Liver (tissue), 9 donors: Measurements from ENCODE around the gene TNFRSF21. TPM values are rescaled to one million over a fixed set of nuclear protein-coding genes. Genes with fewer than 3 reads are reported as not detected.

Experiments
- DNase-seq: peaks from one replicate; pipeline ENCODE4 v3.0.0-alpha.2; 2017; ENCODE audit warnings: low spot score
- H3K27ac ChIP-seq, 2 donors: one replicate each; pipeline ENCODE4 v1.7.0; 2013; ENCODE audit warnings: inconsistent platforms in 2 of 2, low read length in 2 of 2, control low read depth in 1 of 2, low read depth in 1 of 2, mild to moderate bottlenecking in 1 of 2
- H3K27me3 ChIP-seq, 4 donors: one replicate each; pipeline versions ENCODE4 v1.6.1 to v1.7.0; 2013; ENCODE audit warnings: low read length in 3 of 4, inconsistent platforms in 1 of 4, mild to moderate bottlenecking in 1 of 4, moderate library complexity in 1 of 4; ENCODE audit not compliant: control insufficient read depth in 4 of 4, insufficient read depth in 4 of 4
- H3K36me3 ChIP-seq, 4 donors: one replicate each; pipeline versions ENCODE4 v1.6.1 to v1.7.0; 2013; ENCODE audit warnings: low read length in 3 of 4, mild to moderate bottlenecking in 3 of 4, low read depth in 1 of 4, moderate library complexity in 1 of 4; ENCODE audit not compliant: control insufficient read depth in 4 of 4, insufficient read depth in 3 of 4
- H3K4me1 ChIP-seq, 4 donors: one replicate each; pipeline versions ENCODE4 v1.6.1 to v1.7.0; 2013; ENCODE audit warnings: low read length in 3 of 4, mild to moderate bottlenecking in 3 of 4, moderate library complexity in 1 of 4; ENCODE audit not compliant: control insufficient read depth in 4 of 4, insufficient read depth in 4 of 4
- H3K4me3 ChIP-seq, 3 donors: one replicate each; pipeline versions ENCODE4 v1.6.1 to v1.7.0; 2013; ENCODE audit warnings: low read length in 3 of 3, control low read depth in 1 of 3, low read depth in 1 of 3, mild to moderate bottlenecking in 1 of 3
- H3K9ac ChIP-seq, 2 donors: one replicate each; pipeline ENCODE4 v1.7.0; 2013; ENCODE audit warnings: low read length in 2 of 2, mild to moderate bottlenecking in 2 of 2, moderate library complexity in 2 of 2, control low read depth in 1 of 2, low read depth in 1 of 2
- H3K9me3 ChIP-seq, 4 donors: one replicate each; pipeline versions ENCODE4 v1.6.1 to v1.7.0; 2013; ENCODE audit warnings: low read length in 3 of 4; ENCODE audit not compliant: control insufficient read depth in 4 of 4
- ATF3 ChIP-seq: IDR thresholded peaks from 2 replicates; pipeline ENCODE4 v1.6.1; 2016; ENCODE audit warnings: antibody characterized with exemption
- CTCF ChIP-seq: fragments of 150-350 bp; IDR thresholded peaks from 2 replicates; pipeline ENCODE4 v1.5.1; 2017; ENCODE audit warnings: improper control_type of control experiment, low read depth, low read length; ENCODE audit not compliant: missing input control
- EGR1 ChIP-seq, 2 donors: IDR thresholded peaks; 2 replicates each; pipeline ENCODE4 v1.6.1; 2016 to 2018; ENCODE audit warnings: antibody characterized with exemption in 2 of 2, low read depth in 2 of 2
- FOXA1 ChIP-seq: IDR thresholded peaks from 2 replicates; pipeline ENCODE4 v1.6.1; 2016; ENCODE audit warnings: antibody characterized with exemption
- GABPA ChIP-seq, 2 donors: IDR thresholded peaks in 1 of 2; conservative IDR thresholded peaks in 1 of 2; 2 replicates each; pipeline ENCODE4 v1.6.1; 2016; ENCODE audit warnings: antibody characterized with exemption in 2 of 2, mild to moderate bottlenecking in 1 of 2, moderate library complexity in 1 of 2
- HNF4A ChIP-seq, 2 donors: conservative IDR thresholded peaks; 2 replicates each; pipeline ENCODE4 v1.6.1; 2016; ENCODE audit warnings: antibody characterized with exemption in 2 of 2, mild to moderate bottlenecking in 2 of 2
- HNF4G ChIP-seq: IDR thresholded peaks from 2 replicates; pipeline ENCODE4 v1.6.1; 2016; ENCODE audit warnings: antibody characterized with exemption
- JUND ChIP-seq, 2 donors: IDR thresholded peaks; 2 replicates each; pipeline ENCODE4 v1.6.1; 2016; ENCODE audit warnings: antibody characterized with exemption in 2 of 2
- MAX ChIP-seq: IDR thresholded peaks from 2 replicates; pipeline ENCODE4 v1.6.1; 2016; ENCODE audit warnings: antibody characterized with exemption
- NR2F2 ChIP-seq: IDR thresholded peaks from 2 replicates; pipeline ENCODE4 v1.6.1; 2016; ENCODE audit warnings: antibody characterized with exemption
- RAD21 ChIP-seq, 2 donors: IDR thresholded peaks; 2 replicates each; pipeline ENCODE4 v1.6.1; 2016; ENCODE audit warnings: antibody characterized with exemption in 2 of 2, mild to moderate bottlenecking in 2 of 2
- REST ChIP-seq: IDR thresholded peaks from 2 replicates; pipeline ENCODE4 v1.6.1; 2016; ENCODE audit warnings: antibody characterized with exemption, mild to moderate bottlenecking
- RXRA ChIP-seq, 2 donors: IDR thresholded peaks; 2 replicates each; pipeline ENCODE4 v1.6.1; 2017 to 2018; ENCODE audit warnings: antibody characterized with exemption in 2 of 2, mild to moderate bottlenecking in 1 of 2
- SP1 ChIP-seq: IDR thresholded peaks from 2 replicates; pipeline ENCODE4 v1.6.1; 2018; ENCODE audit warnings: antibody characterized with exemption, mild to moderate bottlenecking
- TAF1 ChIP-seq: conservative IDR thresholded peaks from 2 replicates; pipeline ENCODE4 v1.6.1; 2016; ENCODE audit warnings: antibody characterized with exemption, mild to moderate bottlenecking
- YY1 ChIP-seq: IDR thresholded peaks from 2 replicates; pipeline ENCODE4 v1.6.1; 2016; ENCODE audit warnings: antibody characterized with exemption, mild to moderate bottlenecking
- ZBTB33 ChIP-seq: IDR thresholded peaks from 2 replicates; pipeline ENCODE4 v1.6.1; 2016; ENCODE audit warnings: antibody characterized with exemption
- WGBS: extraction: QIAGEN DNeasy Blood & Tissue Kit; methylation state at CpG from one replicate; pipeline ENCODE4 v1.1.7; 2013; 5-methylcytosine and 5-hydroxymethylcytosine counted together
- polyA plus RNA-seq, 2 donors: library from polyadenylated mRNA; stranded (reverse) in 1 of 2; unstranded in 1 of 2; fragments of 200-250 nt in 1 of 2; fragments of >200 nt in 1 of 2; fragmentation: Nextera tagmentation in 1 of 2; extraction: Ambion mirVana in 1 of 2; gene quantifications; one replicate each; pipeline versions ENCODE4 v1.2.1 to v1.2.3, GENCODE V29; 2013 to 2015
- total RNA-seq, 2 donors: library from RNA; depleted of rRNA; stranded (reverse); fragments of >200 nt; gene quantifications; one replicate each; pipeline ENCODE4 v1.2.3, GENCODE V29; 2014
- donor health status: healthy.
- donor health status: healthy.
- donor health status: healthy.
- donor health status: healthy.
- donor health status: healthy.

Gene TNFRSF21
- total and polyA plus RNA-seq, 4 donors: 2.1 to 3.2 (median 2.9) TPM

GRCh38 chr6:47250302-47250701 lies 59.4 kb downstream of the TNFRSF21 start:
- Histone ChIP-seq H3K9ac (no peak overlapping the region), H3K27me3 (no peaks in the 10 kb centered on the region), H3K4me3 (no peak overlapping the region), H3K27ac (no peak overlapping the region), H3K4me1 (no peaks in the 10 kb centered on the region), H3K36me3 (no peaks in the 10 kb centered on the region), H3K9me3 (no peaks in the 10 kb centered on the region)
- TF ChIP-seq RAD21 (IDR thresholded peaks at IDR 0.05) (no peak), GABPA (IDR thresholded peaks at IDR 0.05 in 1 of 2, conservative IDR thresholded peaks at IDR 0.05 in 1 of 2) (no peak), YY1 (no peak), TAF1 (no peak), ATF3 (no peak), FOXA1 (no peak), NR2F2 (no peak), ZBTB33 (no peak), REST (no peak), CTCF (no peak), HNF4A (conservative IDR thresholded peaks at IDR 0.05) (no peak), RXRA (IDR thresholded peaks at IDR 0.05) (no peak)
- no peak for DNase-seq
- 92% methylated on average over 1 of the region's 1 CpG for WGBS

- no peak for TF ChIP-seq EGR1 (IDR thresholded peaks at IDR 0.05; ENCODE audit: low read depth in 2 of 2)
- no peak for TF ChIP-seq ATF3
- TF ChIP-seq REST: no peak
- peak in 1 of 2 donors; percentile 7 for TF ChIP-seq RXRA (IDR thresholded peaks at IDR 0.05)
- TF ChIP-seq YY1: no peak
- TF ChIP-seq HNF4A (conservative IDR thresholded peaks at IDR 0.05): no peak
- no peak for TF ChIP-seq NR2F2
- peak; percentile 37 for TF ChIP-seq MAX
- TF ChIP-seq SP1: no peak
- TF ChIP-seq CTCF: no peak
- no peak for TF ChIP-seq TAF1
- no peak for TF ChIP-seq JUND (IDR thresholded peaks at IDR 0.05)
- no peak for TF ChIP-seq HNF4G
- TF ChIP-seq GABPA (IDR thresholded peaks at IDR 0.05 in 1 of 2, conservative IDR thresholded peaks at IDR 0.05 in 1 of 2): no peak
- Histone ChIP-seq H3K27ac (no peak overlapping the region), H3K9ac (no peak overlapping the region), H3K9me3 (no peaks in the 10 kb centered on the region), H3K27me3 (no peaks in the 10 kb centered on the region), H3K4me3 (no peak overlapping the region), H3K4me1 (no peaks in the 10 kb centered on the region), H3K36me3 (no peaks in the 10 kb centered on the region)
- DNase-seq: no peak
- 79% methylated on average over 1 of the region's 1 CpG for WGBS
Measured at GRCh38 chr6:47248446-47248845, 61.3 kb downstream of the TNFRSF21 start.
